ENCODE results near the gene WIPF2. TPM values are rescaled to one million over a fixed set of nuclear protein-coding genes. Genes with fewer than 3 reads are reported as not detected.
A peak's percentile ranks its signal among the peaks of the same experiment; 100 is the strongest.

WIPF2 gene
- total RNA-seq, 2 donors from 2014 or later: 12.6 to 27.0 TPM

DNA sequence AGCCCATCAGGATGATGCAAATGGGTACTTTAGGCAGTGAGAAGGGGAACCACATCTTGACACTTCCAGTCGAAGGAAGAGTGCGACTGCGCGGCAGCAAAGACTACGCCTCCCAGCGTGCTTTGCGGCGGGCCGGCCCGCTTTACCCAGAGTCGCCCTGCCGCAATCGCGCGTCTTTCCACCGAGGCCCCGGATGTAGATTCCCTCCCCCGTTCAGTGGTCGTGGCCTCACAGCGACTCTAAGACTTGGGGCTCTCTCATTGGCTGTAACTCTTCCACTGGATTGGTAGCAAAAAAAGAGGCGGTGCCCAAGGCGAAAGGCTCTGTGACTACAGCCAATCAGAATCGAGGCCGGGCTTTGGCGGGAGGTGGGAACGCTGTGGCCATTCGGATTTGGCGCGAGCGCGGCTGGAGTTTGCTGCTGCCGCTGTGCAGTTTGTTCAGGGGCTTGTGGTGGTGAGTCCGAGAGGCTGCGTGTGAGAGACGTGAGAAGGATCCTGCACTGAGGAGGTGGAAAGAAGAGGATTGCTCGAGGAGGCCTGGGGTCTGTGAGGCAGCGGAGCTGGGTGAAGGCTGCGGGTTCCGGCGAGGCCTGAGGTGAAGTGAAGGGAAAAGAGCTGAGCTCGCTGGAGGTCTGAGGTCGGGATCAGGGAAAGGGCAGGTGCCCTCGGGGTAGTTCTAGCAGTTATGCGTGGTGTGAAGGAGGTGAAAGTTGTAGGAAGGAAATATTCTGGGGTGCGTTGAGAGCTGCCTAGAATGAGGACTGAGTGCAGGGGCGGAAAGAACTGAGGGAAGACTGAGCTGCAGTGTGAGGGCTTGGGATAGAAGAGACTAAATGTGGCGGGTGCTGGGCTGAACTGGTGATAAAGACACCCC is 68.6 kb downstream of the WIPF2 start, which contains the start of gene CDC6:
CDC6 (plus strand) TSS at position 386 of the 876 bp plus-strand sequence. CDS start 1,542 bp downstream, outside the sequence.
- DNase-seq (ENCODE audit: low spot score): peak; percentile 99
- TF ChIP-seq, protein P1, sequence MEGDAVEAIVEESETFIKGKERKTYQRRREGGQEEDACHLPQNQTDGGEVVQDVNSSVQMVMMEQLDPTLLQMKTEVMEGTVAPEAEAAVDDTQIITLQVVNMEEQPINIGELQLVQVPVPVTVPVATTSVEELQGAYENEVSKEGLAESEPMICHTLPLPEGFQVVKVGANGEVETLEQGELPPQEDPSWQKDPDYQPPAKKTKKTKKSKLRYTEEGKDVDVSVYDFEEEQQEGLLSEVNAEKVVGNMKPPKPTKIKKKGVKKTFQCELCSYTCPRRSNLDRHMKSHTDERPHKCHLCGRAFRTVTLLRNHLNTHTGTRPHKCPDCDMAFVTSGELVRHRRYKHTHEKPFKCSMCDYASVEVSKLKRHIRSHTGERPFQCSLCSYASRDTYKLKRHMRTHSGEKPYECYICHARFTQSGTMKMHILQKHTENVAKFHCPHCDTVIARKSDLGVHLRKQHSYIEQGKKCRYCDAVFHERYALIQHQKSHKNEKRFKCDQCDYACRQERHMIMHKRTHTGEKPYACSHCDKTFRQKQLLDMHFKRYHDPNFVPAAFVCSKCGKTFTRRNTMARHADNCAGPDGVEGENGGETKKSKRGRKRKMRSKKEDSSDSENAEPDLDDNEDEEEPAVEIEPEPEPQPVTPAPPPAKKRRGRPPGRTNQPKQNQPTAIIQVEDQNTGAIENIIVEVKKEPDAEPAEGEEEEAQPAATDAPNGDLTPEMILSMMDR (IDR thresholded peaks at IDR 0.05): no peak
- TF ChIP-seq POLR2AphosphoS5 (IDR thresholded peaks at IDR 0.05): peak; percentile 100
- Histone ChIP-seq H3K9me3 (no peaks in the 10 kb centered on the region), H3K36me3 (no peaks in the 10 kb centered on the region), H3K4me1 (replicated peaks) (peaks cover 4% of the 10 kb centered on the region), H3K27me3 (replicated peaks; ENCODE audit: insufficient read depth) (no peaks in the 10 kb centered on the region), H3K4me3 (peak within 1 kb of the TSS; percentile 35 to 45), H3K27ac (peak within 1 kb of the TSS in 1 of 2 donors; percentile 5)
- WGBS: under 1% methylated on average over 45 of the region's 47 CpGs
- intact Hi-C loops (cut with DNase I): loop anchor here (5.0 kb wide), 1 partner anchor 70 kb away; the partner anchor contains the start of gene WIPF2

DNA sequence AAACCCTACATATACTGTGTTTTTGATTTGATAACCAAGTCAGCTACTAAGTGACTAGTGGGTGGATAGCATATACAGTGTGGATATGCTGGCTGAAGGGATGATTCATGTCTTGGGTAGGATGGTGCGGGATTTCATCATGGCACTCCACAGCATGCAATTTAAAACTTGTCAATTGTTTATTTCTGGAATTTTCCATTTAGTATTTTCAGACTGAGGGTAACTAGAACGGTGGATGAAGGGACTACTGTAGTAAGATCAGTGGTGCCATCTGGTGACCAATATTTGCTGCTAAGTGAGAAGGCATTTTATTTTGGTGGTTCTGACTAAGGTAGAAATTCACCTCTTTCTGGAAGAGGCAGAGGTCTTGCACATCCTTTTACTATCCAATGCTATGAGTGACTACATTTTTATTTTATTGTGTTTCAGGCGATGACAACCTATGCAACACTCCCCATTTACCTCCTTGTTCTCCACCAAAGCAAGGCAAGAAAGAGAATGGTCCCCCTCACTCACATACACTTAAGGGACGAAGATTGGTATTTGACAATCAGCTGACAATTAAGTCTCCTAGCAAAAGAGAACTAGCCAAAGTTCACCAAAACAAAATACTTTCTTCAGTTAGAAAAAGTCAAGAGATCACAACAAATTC is 71.7 kb downstream of the WIPF2 start:
- H3K36me3 ChIP-seq: no peaks in the 10 kb centered on the region
- no peaks in the 10 kb centered on the region for H3K9me3 ChIP-seq
- H3K4me1 ChIP-seq (replicated peaks): peaks cover 4% of the 10 kb centered on the region
- TF ChIP-seq POLR2A (IDR thresholded peaks at IDR 0.05) (no peak), POLR2AphosphoS5 (IDR thresholded peaks at IDR 0.05) (peak; percentile 39)
- TF ChIP-seq, protein P1 (IDR thresholded peaks at IDR 0.05): peak in 3 of 4 experiments; percentile 47 to 81 (median 71)
- H3K27ac ChIP-seq: no peak overlapping the region
- 58% methylated on average over 4 of the region's 4 CpGs for WGBS
- intact Hi-C loops (cut with DNase I): loop anchor here (2.0 to 10.0 kb wide), 2 partner anchors 88 to 276 kb away; partner anchors contain the start of gene CSF3
- peak; percentile 58 for DNase-seq (ENCODE audit: low spot score)
- no peak overlapping the region for H3K4me3 ChIP-seq
- H3K27me3 ChIP-seq (replicated peaks; ENCODE audit: insufficient read depth): no peaks in the 10 kb centered on the region

DNA sequence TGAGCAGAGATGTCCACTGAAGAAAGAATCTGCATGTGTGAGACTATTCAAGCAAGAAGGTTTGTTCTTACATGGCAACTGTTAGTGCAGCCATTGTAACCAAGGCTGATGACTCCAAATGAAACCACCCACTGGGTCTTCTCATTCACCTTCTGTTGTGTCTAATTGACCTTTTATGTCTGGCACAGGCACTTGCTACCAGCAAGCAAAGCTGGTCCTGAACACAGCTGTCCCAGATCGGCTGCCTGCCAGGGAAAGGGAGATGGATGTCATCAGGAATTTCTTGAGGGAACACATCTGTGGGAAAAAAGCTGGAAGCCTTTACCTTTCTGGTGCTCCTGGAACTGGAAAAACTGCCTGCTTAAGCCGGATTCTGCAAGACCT is 72.2 kb downstream of the WIPF2 start:
- Histone ChIP-seq H3K4me3 (no peak overlapping the region), H3K9me3 (no peaks in the 10 kb centered on the region), H3K27ac (no peak overlapping the region), H3K36me3 (no peaks in the 10 kb centered on the region), H3K27me3 (replicated peaks; ENCODE audit: insufficient read depth) (no peaks in the 10 kb centered on the region), H3K4me1 (replicated peaks) (peaks cover 4% of the 10 kb centered on the region)
- intact Hi-C loops (cut with DNase I): loop anchor here (2.0 to 10.0 kb wide), 2 partner anchors 88 to 276 kb away; partner anchors contain the start of gene CSF3
- TF ChIP-seq POLR2AphosphoS5 (IDR thresholded peaks at IDR 0.05): no peak
- TF ChIP-seq, protein P1 (IDR thresholded peaks at IDR 0.05): no peak
- no peak for TF ChIP-seq POLR2A (IDR thresholded peaks at IDR 0.05)
- 80% methylated on average over 2 of the region's 2 CpGs for WGBS
- DNase-seq (ENCODE audit: low spot score): no peak

DNA sequence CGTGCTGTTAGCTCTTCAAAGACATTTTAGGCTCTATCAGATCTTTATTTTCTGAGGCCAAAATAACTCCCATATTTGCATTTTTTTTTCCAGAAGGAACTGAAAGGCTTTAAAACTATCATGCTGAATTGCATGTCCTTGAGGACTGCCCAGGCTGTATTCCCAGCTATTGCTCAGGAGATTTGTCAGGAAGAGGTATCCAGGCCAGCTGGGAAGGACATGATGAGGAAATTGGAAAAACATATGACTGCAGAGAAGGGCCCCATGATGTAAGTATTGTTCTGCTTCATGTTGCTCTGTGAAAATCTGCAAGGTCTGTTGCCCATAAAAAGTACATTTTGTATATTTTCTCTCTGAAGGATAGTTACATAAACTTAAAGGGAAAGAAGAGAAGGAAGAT is 74.3 kb downstream of the WIPF2 start:
- 81% methylated on average over 1 of the region's 1 CpG for WGBS
- Histone ChIP-seq H3K27me3 (replicated peaks; ENCODE audit: insufficient read depth) (no peaks in the 10 kb centered on the region), H3K4me3 (no peak overlapping the region), H3K9me3 (no peaks in the 10 kb centered on the region), H3K27ac (no peak overlapping the region), H3K4me1 (replicated peaks) (no peaks in the 10 kb centered on the region), H3K36me3 (no peaks in the 10 kb centered on the region)
- DNase-seq (ENCODE audit: low spot score): no peak
- intact Hi-C loops (cut with DNase I): loop anchor here (10.0 kb wide), 1 partner anchor 279 kb away; the partner anchor contains the start of gene CSF3
- TF ChIP-seq, protein P1 (IDR thresholded peaks at IDR 0.05): no peak
- TF ChIP-seq POLR2AphosphoS5 (IDR thresholded peaks at IDR 0.05): no peak
- TF ChIP-seq POLR2A (IDR thresholded peaks at IDR 0.05): no peak
